H9 (cell line): ENCODE results near the gene ZNF407. TPM values are rescaled to one million over a fixed set of nuclear protein-coding genes. Genes with fewer than 3 reads are reported as not detected.

ENCODE experiments used
- DNase-seq: peaks from one replicate; pipeline ENCODE4 v3.0.0-alpha.2; 2017
- H2AFZ ChIP-seq: one replicate; pipeline ENCODE4 v1.6.1; 2013; ENCODE audit warnings: mild to moderate bottlenecking, low read length, control low read depth, moderate library complexity
- H2AK5ac ChIP-seq: 2 replicates; pipeline ENCODE4 v1.6.1; 2013; ENCODE audit warnings: low read length, control low read depth, mixed read lengths; ENCODE audit not compliant: insufficient read length
- H2BK120ac ChIP-seq: one replicate; pipeline ENCODE4 v1.6.1; 2013; ENCODE audit warnings: low read depth, mild to moderate bottlenecking, low read length, control low read depth, inconsistent platforms; ENCODE audit not compliant: poor library complexity, severe bottlenecking
- H2BK12ac ChIP-seq: 2 replicates; pipeline ENCODE4 v1.6.1; 2013; ENCODE audit warnings: low read length, control low read depth, mixed read lengths, low read depth; ENCODE audit not compliant: insufficient read length
- H2BK15ac ChIP-seq: 2 replicates; pipeline ENCODE4 v1.6.1; 2013; ENCODE audit warnings: low read depth, low read length, control low read depth
- H2BK20ac ChIP-seq: one replicate; pipeline ENCODE4 v1.6.1; 2013; ENCODE audit warnings: low read depth, mild to moderate bottlenecking, low read length, control low read depth, inconsistent platforms; ENCODE audit not compliant: poor library complexity, severe bottlenecking
- H2BK5ac ChIP-seq: 2 replicates; pipeline ENCODE4 v1.6.1; 2013; ENCODE audit warnings: low read length, control low read depth, mixed read lengths; ENCODE audit not compliant: insufficient read length
- H3K14ac ChIP-seq: 2 replicates; pipeline ENCODE4 v1.6.1; 2013; ENCODE audit warnings: low read length, control low read depth; ENCODE audit not compliant: insufficient read depth
- H3K18ac ChIP-seq: 2 replicates; pipeline ENCODE4 v1.6.1; 2013; ENCODE audit warnings: low read depth, mild to moderate bottlenecking, mixed read lengths, low read length, control low read depth; ENCODE audit not compliant: insufficient read length
- H3K23ac ChIP-seq: 2 replicates; pipeline ENCODE4 v1.6.1; 2013; ENCODE audit warnings: low read length, control low read depth, mixed read lengths, low read depth; ENCODE audit not compliant: insufficient read length
- H3K23me2 ChIP-seq: 2 replicates; pipeline ENCODE4 v1.6.1; 2013; ENCODE audit warnings: low read depth, mild to moderate bottlenecking, mixed read lengths, low read length, control low read depth; ENCODE audit not compliant: insufficient read length, poor library complexity, severe bottlenecking
- H3K27ac ChIP-seq: 2 replicates; pipeline ENCODE4 v1.5.1; 2013; ENCODE audit warnings: low read length, control low read depth, mixed read lengths, low read depth; ENCODE audit not compliant: insufficient read length
- H3K27me3 ChIP-seq: 2 replicates; pipeline ENCODE4 v1.6.1; 2013; ENCODE audit warnings: low read length, control low read depth, inconsistent platforms; ENCODE audit not compliant: insufficient read depth
- H3K4ac ChIP-seq: 2 replicates; pipeline ENCODE4 v1.6.1; 2013; ENCODE audit warnings: low read depth, mild to moderate bottlenecking, control low read depth, inconsistent platforms, low read length, moderate library complexity
- H3K4me1 ChIP-seq: 2 replicates; pipeline ENCODE4 v1.6.1; 2013; ENCODE audit warnings: low read length, control low read depth, inconsistent platforms; ENCODE audit not compliant: insufficient read depth
- H3K4me2 ChIP-seq: 2 replicates; pipeline ENCODE4 v1.6.1; 2013; ENCODE audit warnings: low read length, control low read depth, mixed read lengths; ENCODE audit not compliant: insufficient read length, insufficient read depth
- H3K56ac ChIP-seq: 2 replicates; pipeline ENCODE4 v1.6.1; 2013; ENCODE audit warnings: low read depth, mild to moderate bottlenecking, mixed read lengths, low read length, control low read depth; ENCODE audit not compliant: insufficient read length
- H3K79me1 ChIP-seq: 2 replicates; pipeline ENCODE4 v1.6.1; 2013; ENCODE audit warnings: low read depth, mild to moderate bottlenecking, moderate library complexity, low read length, control low read depth, inconsistent platforms; ENCODE audit not compliant: insufficient read depth, poor library complexity, severe bottlenecking
- H3K79me2 ChIP-seq: 2 replicates; pipeline ENCODE4 v1.6.1; 2013; ENCODE audit warnings: low read length, control low read depth, inconsistent platforms; ENCODE audit not compliant: insufficient read depth
- H3K9ac ChIP-seq: 2 replicates; pipeline ENCODE4 v1.6.1; 2013; ENCODE audit warnings: low read length, control low read depth, mixed read lengths; ENCODE audit not compliant: insufficient read length; ENCODE audit errors: extremely low read depth
- H3K9me3 ChIP-seq: one replicate; pipeline ENCODE4 v1.6.1; 2013; ENCODE audit warnings: low read depth, low read length, inconsistent platforms; ENCODE audit not compliant: control insufficient read depth
- H3T11ph ChIP-seq: one replicate; pipeline ENCODE4 v1.6.1; 2013; ENCODE audit warnings: mild to moderate bottlenecking, low read length, control low read depth, inconsistent platforms
- H4K20me1 ChIP-seq: one replicate; pipeline ENCODE4 v1.6.1; 2013; ENCODE audit not compliant: control insufficient read depth, insufficient read length, insufficient read depth
- H4K5ac ChIP-seq: 2 replicates; pipeline ENCODE4 v1.6.1; 2013; ENCODE audit warnings: low read depth, mild to moderate bottlenecking, mixed read lengths, low read length, control low read depth; ENCODE audit not compliant: insufficient read length
- H4K8ac ChIP-seq: replicated peaks from 2 replicates; pipeline ENCODE4 v1.6.1; 2013; ENCODE audit warnings: low read length, control low read depth, mixed read lengths, low read depth; ENCODE audit not compliant: insufficient read length
- H4K91ac ChIP-seq: 2 replicates; pipeline ENCODE4 v1.6.1; 2013; ENCODE audit warnings: low read depth, mild to moderate bottlenecking, moderate library complexity, mixed read lengths, low read length, control low read depth; ENCODE audit not compliant: insufficient read length
- H3K27ac Mint-ChIP-seq, 3 experiments: 2 replicates in 2 of 3; 3 replicates in 1 of 3; pipeline ENCODE4 v1.8.0; 2020 to 2021; ENCODE audit warnings: mixed read lengths in 3 of 3, mild to moderate bottlenecking in 1 of 3, moderate library complexity in 1 of 3
- H3K27me3 Mint-ChIP-seq: 2 replicates; pipeline ENCODE4 v1.8.0; 2021; ENCODE audit warnings: low read depth, mild to moderate bottlenecking, moderate library complexity, mixed read lengths
- H3K36me3 Mint-ChIP-seq, 3 experiments: 2 replicates in 2 of 3; 3 replicates in 1 of 3; pipeline ENCODE4 v1.8.0; 2020 to 2021; ENCODE audit warnings: low read depth in 3 of 3, mixed read lengths in 3 of 3; ENCODE audit not compliant: insufficient read depth in 1 of 3
- H3K4me1 Mint-ChIP-seq, 2 experiments: 2 replicates each; pipeline ENCODE4 v1.8.0; 2020; ENCODE audit warnings: mixed read lengths in 2 of 2
- H3K4me3 Mint-ChIP-seq, 2 experiments: 2 replicates in 1 of 2; 3 replicates in 1 of 2; pipeline ENCODE4 v1.8.0; 2020 to 2021; ENCODE audit warnings: mild to moderate bottlenecking in 2 of 2, mixed read lengths in 2 of 2, moderate library complexity in 1 of 2
- H3K9me3 Mint-ChIP-seq, 2 experiments: 2 replicates in 1 of 2; 3 replicates in 1 of 2; pipeline ENCODE4 v1.8.0; 2020; ENCODE audit warnings: mild to moderate bottlenecking in 2 of 2, mixed read lengths in 2 of 2, moderate library complexity in 1 of 2
- WGBS: extraction: QIAGEN DNeasy Blood & Tissue Kit; methylation state at CpG from one replicate; pipeline ENCODE4 v1.1.7; 2013; ENCODE audit warnings: missing lambda C conversion rate, low lambda C conversion rate, mixed read lengths; ENCODE audit not compliant: insufficient read length; ENCODE audit errors: extremely low coverage; 5-methylcytosine and 5-hydroxymethylcytosine counted together
- total RNA-seq: library from RNA; stranded (reverse); gene quantifications from 2 replicates; pipeline ENCODE4 v1.2.1, GENCODE V29; 2021
- TF ChIP-seq, protein P1 (sequence below): fragments of 200-600 bp; sonication (generic); conservative IDR thresholded peaks from 3 replicates; pipeline ENCODE4 v1.8.0; 2021; ENCODE audit warnings: antibody characterized with exemption, mild to moderate bottlenecking

Gene ZNF407
- total RNA-seq, 1 experiment from 2014 or later = 8.7 TPM

DNA sequence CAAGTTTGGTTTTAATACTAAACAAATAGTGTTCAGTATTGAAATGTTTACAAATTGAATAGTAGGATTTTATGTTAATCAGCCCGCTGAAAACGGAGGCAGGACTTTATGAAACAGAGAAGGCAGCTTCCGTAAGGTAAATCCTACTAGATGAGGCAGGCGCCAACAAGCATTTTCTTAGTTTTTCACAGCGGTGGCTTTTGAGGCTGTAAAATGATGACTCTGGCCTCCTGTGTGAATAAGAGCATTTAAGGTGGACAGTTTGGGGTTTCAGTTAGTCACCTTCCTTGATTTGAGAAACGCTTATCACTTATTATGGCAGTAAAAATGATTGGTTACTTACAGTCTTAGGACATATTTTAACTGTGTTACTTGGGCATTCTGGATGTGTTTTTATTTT is 398.4 kb downstream of the ZNF407 start:
- no peak overlapping the region for H4K5ac ChIP-seq

More for the DNA sequence above, 398.4 kb downstream of the ZNF407 start:
- Histone ChIP-seq H3K4me1 (no peaks in the 10 kb centered on the region; the same call in 1 of the 2 replicates), H3T11ph (no peak overlapping the region), H3K79me2 (no peaks in the 10 kb centered on the region), H3K79me1 (no peaks in the 10 kb centered on the region), H3K23ac (no peak overlapping the region), H4K20me1 (no peaks in the 10 kb centered on the region), H3K27me3 (no peaks in the 10 kb centered on the region), H4K8ac (no peak overlapping the region), H2BK15ac (no peak overlapping the region), H2BK5ac (no peak overlapping the region), H2BK120ac (no peak overlapping the region), H3K14ac (no peak overlapping the region), H2BK20ac (no peak overlapping the region), H3K56ac (no peak overlapping the region), H3K9me3 (no peaks in the 10 kb centered on the region), H3K9ac (no peak overlapping the region), H2BK12ac (no peak overlapping the region), H3K27ac (no peak overlapping the region), H3K18ac (no peak overlapping the region), H2AFZ (no peak overlapping the region), H3K23me2 (no peaks in the 10 kb centered on the region), H4K91ac (no peak overlapping the region), H3K4ac (no peak overlapping the region), H3K4me2 (no peak overlapping the region), H2AK5ac (no peak overlapping the region)
- TF ChIP-seq, protein P1, sequence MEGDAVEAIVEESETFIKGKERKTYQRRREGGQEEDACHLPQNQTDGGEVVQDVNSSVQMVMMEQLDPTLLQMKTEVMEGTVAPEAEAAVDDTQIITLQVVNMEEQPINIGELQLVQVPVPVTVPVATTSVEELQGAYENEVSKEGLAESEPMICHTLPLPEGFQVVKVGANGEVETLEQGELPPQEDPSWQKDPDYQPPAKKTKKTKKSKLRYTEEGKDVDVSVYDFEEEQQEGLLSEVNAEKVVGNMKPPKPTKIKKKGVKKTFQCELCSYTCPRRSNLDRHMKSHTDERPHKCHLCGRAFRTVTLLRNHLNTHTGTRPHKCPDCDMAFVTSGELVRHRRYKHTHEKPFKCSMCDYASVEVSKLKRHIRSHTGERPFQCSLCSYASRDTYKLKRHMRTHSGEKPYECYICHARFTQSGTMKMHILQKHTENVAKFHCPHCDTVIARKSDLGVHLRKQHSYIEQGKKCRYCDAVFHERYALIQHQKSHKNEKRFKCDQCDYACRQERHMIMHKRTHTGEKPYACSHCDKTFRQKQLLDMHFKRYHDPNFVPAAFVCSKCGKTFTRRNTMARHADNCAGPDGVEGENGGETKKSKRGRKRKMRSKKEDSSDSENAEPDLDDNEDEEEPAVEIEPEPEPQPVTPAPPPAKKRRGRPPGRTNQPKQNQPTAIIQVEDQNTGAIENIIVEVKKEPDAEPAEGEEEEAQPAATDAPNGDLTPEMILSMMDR = no peak
- H3K27me3 Mint-ChIP-seq = no peaks in the 10 kb centered on the region
- no peaks in the 10 kb centered on the region for H3K9me3 Mint-ChIP-seq
- no peak overlapping the region for H3K4me3 Mint-ChIP-seq
- H3K4me1 Mint-ChIP-seq = peaks cover 4 to 13% of the 10 kb centered on the region in 2 experiments; a peak in 2 of 4 replicates
- no peak overlapping the region for H3K27ac Mint-ChIP-seq
- no peak for DNase-seq
- no CpG with 5 or more reads among the region's 6 CpGs for WGBS
- no peaks in the 10 kb centered on the region for H3K36me3 Mint-ChIP-seq
